Rectal smooth muscle tissue (tissue), 1 donor: Measurements from ENCODE around the gene ECI1.
"Not testable (repeated sequence)": the region's sequence is repeated elsewhere in the genome, so short reads cannot be mapped to it uniquely, and the experiment has no call there.

Experiments used
- H3K27ac ChIP-seq: one replicate; pipeline ENCODE4 v1.7.0; 2013; ENCODE audit warnings: low read depth, low read length, inconsistent platforms
- H3K27me3 ChIP-seq: one replicate; pipeline ENCODE4 v1.7.0; 2013; ENCODE audit warnings: low read length; ENCODE audit not compliant: control insufficient read depth, insufficient read depth
- H3K36me3 ChIP-seq: one replicate; pipeline ENCODE4 v1.7.0; 2013; ENCODE audit warnings: low read length; ENCODE audit not compliant: control insufficient read depth, insufficient read depth
- H3K4me1 ChIP-seq: one replicate; pipeline ENCODE4 v1.7.0; 2013; ENCODE audit warnings: low read length; ENCODE audit not compliant: control insufficient read depth, insufficient read depth
- H3K4me3 ChIP-seq: one replicate; pipeline ENCODE4 v1.7.0; 2013; ENCODE audit warnings: low read length
- H3K9ac ChIP-seq: one replicate; pipeline ENCODE4 v1.7.0; 2013; ENCODE audit warnings: low read length

The ECI1 gene

GRCh38 chr16:2207872-2208271 is 43.5 kb downstream of the ECI1 start:
- Histone ChIP-seq H3K9ac (no peak overlapping the region), H3K27me3 (no peaks in the 10 kb centered on the region), H3K4me3 (no peak overlapping the region), H3K36me3 (peaks cover 14% of the 10 kb centered on the region), H3K27ac (no peak overlapping the region), H3K4me1 (peaks cover 9% of the 10 kb centered on the region)

GRCh38 chr16:2206780-2207433 is 44.5 kb downstream of the ECI1 start:
- Histone ChIP-seq H3K4me1 (peaks cover 9% of the 10 kb centered on the region), H3K4me3 (no peak overlapping the region), H3K36me3 (peaks cover 14% of the 10 kb centered on the region), H3K9ac (no peak overlapping the region), H3K27me3 (no peaks in the 10 kb centered on the region), H3K27ac (no peak overlapping the region)

GRCh38 chr16:2206420-2206779 is 45.0 kb downstream of the ECI1 start:
- Histone ChIP-seq H3K4me1 (peaks cover 9% of the 10 kb centered on the region), H3K9ac (no peak overlapping the region), H3K27me3 (no peaks in the 10 kb centered on the region), H3K27ac (no peak overlapping the region), H3K36me3 (peaks cover 14% of the 10 kb centered on the region), H3K4me3 (peak overlapping the region; percentile 84)

GRCh38 chr16:2205967-2206313 is 45.4 kb downstream of the ECI1 start:
- H3K27ac ChIP-seq: peak overlapping the region; percentile 95
- H3K4me1 ChIP-seq: peaks cover 9% of the 10 kb centered on the region
- H3K36me3 ChIP-seq: peaks cover 14% of the 10 kb centered on the region
- peak overlapping the region; percentile 84 for H3K4me3 ChIP-seq
- no peaks in the 10 kb centered on the region for H3K27me3 ChIP-seq
- peak overlapping the region; percentile 21 for H3K9ac ChIP-seq

- H3K27ac ChIP-seq: peak within 1 kb of the TSS; percentile 95
- H3K4me1 ChIP-seq: peaks cover 9% of the 10 kb centered on the region
- peak within 1 kb of the TSS; percentile 50 for H3K9ac ChIP-seq
- H3K27me3 ChIP-seq: no peaks in the 10 kb centered on the region
- H3K4me3 ChIP-seq: peak within 1 kb of the TSS; percentile 84
- H3K36me3 ChIP-seq: peaks cover 14% of the 10 kb centered on the region
Measured at GRCh38 chr16:2205104-2205966, 46.1 kb downstream of the ECI1 start, which contains the start of gene MLST8. Gene MLST8, plus strand, starts transcription at chr16:2205454. Its CDS starts 632 bp downstream, at chr16:2206086.

GRCh38 chr16:2204416-2205103 is 46.8 kb downstream of the ECI1 start:
- H3K27ac ChIP-seq: peak overlapping the region; percentile 95
- H3K36me3 ChIP-seq: peaks cover 14% of the 10 kb centered on the region
- no peak overlapping the region for H3K9ac ChIP-seq
- peak overlapping the region; percentile 61 for H3K4me3 ChIP-seq
- H3K27me3 ChIP-seq: no peaks in the 10 kb centered on the region
- H3K4me1 ChIP-seq: peaks cover 9% of the 10 kb centered on the region

- H3K4me3 ChIP-seq, H3K4me1 ChIP-seq, H3K27ac ChIP-seq, H3K27me3 ChIP-seq, H3K9ac ChIP-seq: not testable (repeated sequence)
- H3K36me3 ChIP-seq: peaks cover 11% of the 10 kb centered on the region
Measured at GRCh38 chr16:2203119-2203688, 48.2 kb downstream of the ECI1 start.

- peaks cover 3% of the 10 kb centered on the region for H3K4me1 ChIP-seq
- H3K4me3 ChIP-seq: no peak overlapping the region
- peaks cover 10% of the 10 kb centered on the region for H3K27me3 ChIP-seq
- H3K9ac ChIP-seq: no peak overlapping the region
- H3K27ac ChIP-seq: no peak overlapping the region
- H3K36me3 ChIP-seq: no peaks in the 10 kb centered on the region
Measured at GRCh38 chr16:2200313-2200712, 51.1 kb downstream of the ECI1 start.

- Histone ChIP-seq H3K27ac (no peak overlapping the region), H3K27me3 (peaks cover 16% of the 10 kb centered on the region), H3K36me3 (no peaks in the 10 kb centered on the region), H3K9ac (no peak overlapping the region), H3K4me3 (no peak overlapping the region), H3K4me1 (peaks cover under 1% of the 10 kb centered on the region)
Measured at GRCh38 chr16:2199621-2200139, 51.7 kb downstream of the ECI1 start.

- Histone ChIP-seq H3K9ac (no peak overlapping the region), H3K27me3 (peaks cover 22% of the 10 kb centered on the region), H3K4me1 (no peaks in the 10 kb centered on the region), H3K27ac (no peak overlapping the region), H3K36me3 (no peaks in the 10 kb centered on the region), H3K4me3 (no peak overlapping the region)
Measured at GRCh38 chr16:2199095-2199494, 52.3 kb downstream of the ECI1 start.

GRCh38 chr16:2198283-2198682 is 53.1 kb downstream of the ECI1 start:
- Histone ChIP-seq H3K36me3 (no peaks in the 10 kb centered on the region), H3K27ac (no peak overlapping the region), H3K4me1 (no peaks in the 10 kb centered on the region), H3K27me3 (peaks cover 28% of the 10 kb centered on the region), H3K9ac (no peak overlapping the region), H3K4me3 (no peak overlapping the region)

GRCh38 chr16:2197765-2198164 is 53.6 kb downstream of the ECI1 start:
- Histone ChIP-seq H3K36me3 (no peaks in the 10 kb centered on the region), H3K27me3 (peaks cover 28% of the 10 kb centered on the region), H3K4me1 (no peaks in the 10 kb centered on the region), H3K4me3 (no peak overlapping the region), H3K9ac (no peak overlapping the region), H3K27ac (no peak overlapping the region)
